Stimulated activated CD4-positive, alpha-beta T cell treated with anti-CD3 and anti-CD28 coated beads, TNF-alpha, amount 100 ng/mL, for 24 hours (primary cell): Measurements from ENCODE around the gene GLCE.
"Not testable (repeated sequence)": the region's sequence is repeated elsewhere in the genome, so short reads cannot be mapped to it uniquely, and the experiment has no call there.

ENCODE experiments used
- DNase-seq, 3 experiments: peaks; one replicate each; pipeline ENCODE4 v3.0.0-alpha.2; 2020; ENCODE audit warnings: low read depth in 3 of 3

The GLCE gene

GRCh38 chr15:69159805-69160140 lies 662 bp upstream of the GLCE start:
- no peak for DNase-seq

DNA sequence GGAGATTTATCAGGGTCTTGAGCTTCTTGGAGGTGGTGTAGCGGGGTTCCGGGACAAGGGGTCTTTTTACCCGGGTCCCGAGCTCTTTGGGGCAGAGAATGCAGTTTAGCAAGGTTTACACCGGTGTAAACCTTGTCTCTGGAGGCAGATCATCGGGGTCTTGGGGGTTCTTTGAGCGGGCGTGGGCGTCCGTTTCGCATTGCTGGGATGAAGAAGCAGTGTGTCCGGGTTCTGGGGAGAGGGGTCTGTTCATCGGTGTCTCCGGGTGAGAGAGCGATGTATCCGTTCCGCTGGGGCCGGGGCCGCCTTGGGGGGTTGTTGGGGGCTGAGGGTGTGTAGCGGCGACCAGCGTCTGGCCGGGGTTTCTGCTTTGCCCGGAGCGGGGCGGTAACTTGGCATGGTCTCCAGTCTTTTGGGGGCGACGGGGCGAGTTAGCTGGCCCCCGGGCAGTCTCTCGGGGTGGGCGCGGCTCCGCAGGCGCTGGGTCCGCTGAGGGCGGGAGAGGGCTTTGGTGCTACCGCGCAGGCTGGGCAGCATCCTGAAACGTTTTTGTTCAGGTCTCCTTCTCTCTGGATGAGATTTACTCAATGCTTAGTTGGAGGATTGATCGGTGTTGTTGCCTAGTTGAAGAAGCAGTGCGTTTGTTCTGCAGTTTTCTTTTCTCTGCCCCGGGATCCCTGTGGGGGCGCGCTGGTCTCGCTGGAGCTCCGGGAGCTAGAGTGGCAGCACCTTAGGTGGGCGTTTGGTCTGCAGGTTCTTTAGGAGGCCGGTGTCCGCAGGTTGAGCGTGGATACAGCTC lies 843 bp downstream of the GLCE start:
- DNase-seq = peak in 1 of 3 experiments; percentile 12

DNA sequence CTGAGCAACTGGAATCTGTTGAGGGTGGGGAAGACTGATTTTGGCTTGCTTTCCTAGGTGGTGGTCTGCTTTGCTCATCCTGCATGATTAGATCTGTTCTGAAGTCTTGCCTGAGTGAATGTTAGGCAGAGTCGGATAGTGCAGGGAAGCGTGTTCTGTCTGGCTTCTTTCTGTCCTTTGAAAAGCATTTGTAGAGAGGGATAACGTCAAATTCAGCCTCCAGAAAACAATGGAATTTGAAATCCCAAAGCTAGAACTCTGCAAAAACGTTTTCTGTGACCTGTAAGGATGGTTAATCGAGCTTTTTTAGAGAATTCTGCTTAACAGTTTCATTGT lies 1.4 kb downstream of the GLCE start:
- no peak for DNase-seq

GRCh38 chr15:69163141-69163669 lies 2.8 kb downstream of the GLCE start:
- DNase-seq = no peak

- no peak for DNase-seq
Measured at GRCh38 chr15:69164807-69165636, 4.6 kb downstream of the GLCE start.

DNA sequence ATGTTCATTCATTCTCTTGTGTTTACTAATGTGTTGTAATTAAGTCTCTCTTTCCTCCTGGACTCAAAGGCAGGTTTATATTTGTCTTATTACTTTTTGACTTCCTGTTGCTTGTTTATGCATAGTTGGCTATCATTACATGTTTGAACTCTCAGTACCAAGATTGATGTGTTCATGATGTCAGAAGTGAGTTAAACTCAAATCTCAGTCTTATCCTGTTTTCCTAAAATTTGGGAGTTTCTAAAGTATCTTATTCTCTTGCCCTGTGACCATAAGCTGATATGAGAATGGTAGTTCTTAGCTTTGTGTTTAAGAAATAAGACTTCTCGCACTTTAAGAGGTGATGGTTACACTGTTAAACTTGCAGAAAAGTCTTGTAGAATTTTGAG lies 5.2 kb downstream of the GLCE start:
- DNase-seq = no peak

GRCh38 chr15:69167218-69167846 lies 6.9 kb downstream of the GLCE start:
- no peak for DNase-seq

DNA sequence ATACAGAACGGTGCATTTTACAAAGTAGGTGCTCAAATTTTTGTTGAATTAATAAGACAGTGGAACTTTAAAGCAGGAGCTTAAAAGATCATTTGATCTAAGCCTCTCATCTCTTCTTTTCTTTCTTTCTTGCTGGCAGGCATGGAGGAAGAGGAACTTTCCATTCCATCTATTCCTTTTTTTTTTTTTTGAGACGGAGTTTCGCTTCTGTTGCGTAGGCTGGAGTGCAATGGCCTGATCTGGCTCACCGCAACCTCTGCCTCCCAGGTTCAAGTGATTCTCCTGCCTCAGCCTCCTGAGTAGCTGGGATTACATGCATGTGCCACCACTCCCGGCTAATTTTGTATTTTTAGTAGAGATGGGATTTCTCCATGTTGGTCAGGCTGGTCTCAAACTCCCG lies 7.9 kb downstream of the GLCE start:
- not testable (repeated sequence) for DNase-seq

DNA sequence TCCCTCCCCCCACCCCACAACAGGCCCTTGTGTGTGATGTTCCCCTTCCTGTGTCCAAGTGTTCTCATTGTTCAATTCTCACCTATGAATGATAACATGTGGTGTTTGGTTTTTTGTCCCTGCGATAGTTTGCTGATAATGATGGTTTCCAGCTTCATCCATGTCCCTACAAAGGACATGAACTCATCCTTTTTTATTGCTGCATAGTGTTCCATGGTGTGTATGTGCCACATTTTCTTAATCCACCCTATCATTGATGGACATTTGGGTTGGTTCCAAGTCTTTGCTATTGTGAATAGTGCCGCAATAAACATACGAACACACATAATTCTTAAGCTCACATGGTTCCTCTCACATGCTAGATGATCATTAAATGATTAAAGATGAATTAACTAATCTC lies 9.1 kb downstream of the GLCE start:
- DNase-seq = not testable (repeated sequence)

DNA sequence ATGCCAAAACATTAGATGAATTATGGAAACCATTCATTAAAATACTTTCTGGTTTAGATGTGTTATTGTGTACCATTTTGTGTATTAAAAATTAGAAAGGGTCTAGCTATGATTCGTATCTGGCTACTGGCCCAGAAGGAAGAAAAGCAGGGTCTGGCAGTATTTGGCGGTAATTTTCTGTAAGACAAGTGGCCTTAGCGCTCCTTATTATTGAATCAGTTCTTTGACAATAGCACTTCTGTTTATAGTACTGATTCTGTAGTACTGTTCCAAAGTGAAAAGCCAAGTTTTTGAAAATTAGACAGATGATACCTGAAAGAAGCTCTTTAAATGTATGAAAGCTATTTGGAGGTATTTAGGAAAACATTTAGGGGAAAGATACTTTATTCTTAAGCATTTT lies 10.2 kb downstream of the GLCE start:
- DNase-seq = no peak

DNA sequence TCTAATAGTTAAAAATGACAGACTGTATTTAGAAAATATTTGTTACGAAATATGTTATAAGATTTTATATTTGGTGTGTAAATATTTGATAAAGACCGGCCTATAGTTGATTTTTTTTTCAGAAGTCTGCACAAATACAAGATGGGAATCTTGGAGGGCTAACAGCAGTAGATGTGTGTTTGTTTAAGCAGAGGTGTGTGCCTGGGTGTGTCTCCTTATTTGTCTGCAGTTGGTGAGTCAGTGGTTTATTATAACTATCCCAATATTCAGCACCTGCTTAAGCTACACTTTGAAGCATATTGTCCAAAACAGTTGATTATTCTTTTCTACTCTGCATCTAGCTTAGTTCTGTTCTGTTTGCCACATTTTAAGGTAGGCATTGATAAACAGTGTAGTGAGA lies 12.4 kb downstream of the GLCE start:
- DNase-seq = no peak

DNA sequence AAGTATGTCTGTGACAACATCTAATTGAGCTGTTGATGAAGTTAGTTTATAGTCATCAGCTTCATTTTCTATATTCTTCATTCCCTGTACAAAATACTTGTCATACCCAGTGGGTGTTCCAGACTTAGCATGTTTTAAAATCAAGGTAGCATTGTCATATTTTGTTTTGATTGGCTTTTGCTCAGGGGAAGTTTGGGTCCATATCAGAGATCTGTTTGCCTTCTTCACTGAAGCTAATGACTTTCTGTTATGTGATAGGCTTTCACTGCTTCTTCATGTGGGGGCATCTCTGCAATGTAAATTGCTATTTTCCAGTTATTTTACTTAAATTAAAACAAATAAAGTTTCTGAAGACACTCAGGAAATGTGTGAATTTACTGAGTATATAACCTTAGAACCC lies 15.1 kb downstream of the GLCE start:
- no peak for DNase-seq

DNA sequence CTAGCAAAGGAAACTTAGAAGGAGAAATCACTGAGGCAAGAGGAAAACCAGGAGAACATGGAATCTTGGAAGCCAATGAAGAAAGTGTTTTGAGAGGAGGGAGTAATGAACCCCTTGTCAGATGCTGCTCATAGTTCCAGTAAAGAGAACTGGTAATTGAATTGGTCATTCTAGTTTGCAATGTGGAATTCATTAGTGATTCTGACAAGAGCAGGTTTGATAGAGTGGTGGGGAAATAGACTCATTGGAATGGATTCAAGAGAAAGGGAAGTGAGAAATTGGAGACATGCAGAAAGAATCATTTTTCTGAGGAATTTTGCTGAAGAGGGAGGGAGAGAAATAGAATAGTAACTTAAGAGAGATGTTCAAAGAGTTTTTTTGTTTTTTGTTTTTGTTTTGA lies 21.0 kb downstream of the GLCE start:
- no peak for DNase-seq

DNA sequence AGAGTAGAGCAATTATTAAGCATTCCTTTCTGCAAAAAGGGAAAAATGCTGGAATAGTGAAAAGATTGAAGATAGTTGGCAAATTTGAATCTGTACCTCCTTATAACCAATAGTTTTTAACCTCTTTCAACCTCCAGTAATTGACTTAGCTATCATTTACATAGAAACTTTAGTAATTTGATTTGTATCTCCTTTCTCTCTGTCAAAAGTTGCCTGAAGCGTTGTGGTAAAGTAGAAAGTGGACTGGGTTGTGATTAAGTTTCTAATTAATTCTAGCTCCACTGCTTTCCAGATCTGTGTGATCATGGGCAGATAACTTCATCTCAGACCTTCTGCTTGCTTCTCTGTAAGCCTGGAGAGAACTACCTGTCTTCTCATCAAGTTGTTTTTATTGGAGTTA lies 24.8 kb downstream of the GLCE start:
- DNase-seq = no peak

DNA sequence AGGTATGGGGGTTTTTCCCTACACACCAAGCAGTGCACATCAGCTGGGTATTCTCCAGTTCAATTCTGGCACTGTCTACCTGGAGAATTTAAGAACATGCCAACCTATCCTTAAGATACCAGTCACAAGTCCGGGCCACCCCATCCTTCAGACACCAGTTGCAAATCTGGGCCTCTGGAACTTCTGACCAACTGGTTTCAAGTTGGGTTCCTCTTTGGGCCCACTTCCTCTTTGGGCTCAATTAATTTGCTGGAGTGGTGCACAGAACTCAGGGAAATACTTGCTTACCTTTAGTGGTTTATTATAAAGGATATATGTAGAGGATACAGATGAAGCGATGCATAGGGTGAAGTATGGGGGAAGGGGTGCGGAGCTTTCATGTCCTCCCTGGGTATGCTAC lies 25.3 kb downstream of the GLCE start:
- DNase-seq = no peak

- no peak for DNase-seq
Measured at GRCh38 chr15:69189157-69189556, 28.7 kb downstream of the GLCE start.

DNA sequence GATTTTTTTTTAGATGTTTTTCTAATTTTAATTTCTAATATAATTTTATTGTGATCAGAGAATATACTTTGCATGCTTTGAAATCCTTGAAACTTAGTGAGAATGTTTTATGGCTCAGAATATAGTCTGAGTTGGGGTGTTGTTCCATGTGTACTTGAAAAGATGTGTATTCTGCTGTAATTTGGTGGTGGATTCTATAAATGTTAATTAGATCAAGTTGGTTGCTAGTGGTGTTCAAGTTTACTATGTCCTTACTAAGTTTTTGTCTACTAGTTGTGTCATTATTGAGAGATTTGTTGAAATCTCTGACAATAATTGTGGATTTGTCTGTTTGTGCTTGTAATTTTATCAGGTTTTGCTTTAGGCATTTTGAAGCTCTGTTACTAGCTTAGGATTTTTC lies 29.7 kb downstream of the GLCE start:
- DNase-seq = no peak

GRCh38 chr15:69190504-69190903 lies 30.1 kb downstream of the GLCE start:
- DNase-seq = no peak

DNA sequence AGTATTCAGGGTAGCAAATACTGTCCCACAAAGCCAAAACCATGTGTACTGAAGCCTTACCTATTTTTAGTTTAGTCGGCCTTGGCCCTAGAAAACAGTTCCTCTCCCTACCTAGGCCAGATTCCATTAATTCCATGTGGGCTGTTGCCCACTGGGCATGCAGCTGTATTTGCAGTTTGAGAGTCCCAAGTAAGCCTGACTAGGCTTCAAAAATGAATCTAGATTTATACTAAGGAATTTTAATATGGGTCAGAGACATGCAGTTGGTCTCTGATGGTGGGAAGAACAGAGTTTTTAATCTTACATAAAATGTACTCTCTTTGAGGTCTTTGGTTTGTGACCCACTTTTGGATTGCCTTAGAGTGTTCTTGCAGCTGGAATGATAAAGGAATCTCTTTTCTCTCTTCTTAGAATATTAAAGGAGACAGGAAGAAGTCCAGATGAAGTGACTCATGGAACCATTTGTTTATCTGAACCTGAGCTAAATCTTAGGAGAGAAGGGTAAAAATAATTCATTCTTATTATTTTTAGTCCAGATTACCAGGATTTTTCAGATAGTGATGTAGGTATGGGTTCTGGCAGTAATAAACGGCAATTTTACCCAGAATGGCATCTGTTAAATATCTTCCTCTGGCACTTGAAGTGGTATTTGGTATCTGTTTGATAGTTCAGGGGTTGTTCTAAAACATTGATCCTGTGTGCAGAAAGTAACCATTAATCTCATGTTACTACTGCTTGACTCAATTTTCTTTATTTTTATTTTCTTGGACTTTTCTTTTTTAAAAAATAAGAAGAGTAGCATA lies 33.8 kb downstream of the GLCE start:
- DNase-seq = no peak

GRCh38 chr15:69194854-69195253 lies 34.4 kb downstream of the GLCE start:
- DNase-seq = no peak

GRCh38 chr15:69200832-69201745 lies 40.7 kb downstream of the GLCE start:
- DNase-seq = no peak
